ENCODE data around the gene CRLF1. TPM values are rescaled to one million over a fixed set of nuclear protein-coding genes. Genes with fewer than 3 reads are reported as not detected.
"Not testable (repeated sequence)": the region's sequence is repeated elsewhere in the genome, so short reads cannot be mapped to it uniquely, and the experiment has no call there.

CRLF1 gene
- total RNA-seq, 1 donor from 2014 or later: 0.58 TPM

GRCh38 chr19:18596752-18597157, 9.8 kb downstream of the CRLF1 start:
- TF ChIP-seq, protein P1, sequence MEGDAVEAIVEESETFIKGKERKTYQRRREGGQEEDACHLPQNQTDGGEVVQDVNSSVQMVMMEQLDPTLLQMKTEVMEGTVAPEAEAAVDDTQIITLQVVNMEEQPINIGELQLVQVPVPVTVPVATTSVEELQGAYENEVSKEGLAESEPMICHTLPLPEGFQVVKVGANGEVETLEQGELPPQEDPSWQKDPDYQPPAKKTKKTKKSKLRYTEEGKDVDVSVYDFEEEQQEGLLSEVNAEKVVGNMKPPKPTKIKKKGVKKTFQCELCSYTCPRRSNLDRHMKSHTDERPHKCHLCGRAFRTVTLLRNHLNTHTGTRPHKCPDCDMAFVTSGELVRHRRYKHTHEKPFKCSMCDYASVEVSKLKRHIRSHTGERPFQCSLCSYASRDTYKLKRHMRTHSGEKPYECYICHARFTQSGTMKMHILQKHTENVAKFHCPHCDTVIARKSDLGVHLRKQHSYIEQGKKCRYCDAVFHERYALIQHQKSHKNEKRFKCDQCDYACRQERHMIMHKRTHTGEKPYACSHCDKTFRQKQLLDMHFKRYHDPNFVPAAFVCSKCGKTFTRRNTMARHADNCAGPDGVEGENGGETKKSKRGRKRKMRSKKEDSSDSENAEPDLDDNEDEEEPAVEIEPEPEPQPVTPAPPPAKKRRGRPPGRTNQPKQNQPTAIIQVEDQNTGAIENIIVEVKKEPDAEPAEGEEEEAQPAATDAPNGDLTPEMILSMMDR (conservative IDR thresholded peaks at IDR 0.05; ENCODE audit: low read depth, low read length): no peak
- DNase-seq (ENCODE audit: low read depth): no peak
- H3K4me3 ChIP-seq (ENCODE audit: low read depth, low read length): no peak overlapping the region

DNA sequence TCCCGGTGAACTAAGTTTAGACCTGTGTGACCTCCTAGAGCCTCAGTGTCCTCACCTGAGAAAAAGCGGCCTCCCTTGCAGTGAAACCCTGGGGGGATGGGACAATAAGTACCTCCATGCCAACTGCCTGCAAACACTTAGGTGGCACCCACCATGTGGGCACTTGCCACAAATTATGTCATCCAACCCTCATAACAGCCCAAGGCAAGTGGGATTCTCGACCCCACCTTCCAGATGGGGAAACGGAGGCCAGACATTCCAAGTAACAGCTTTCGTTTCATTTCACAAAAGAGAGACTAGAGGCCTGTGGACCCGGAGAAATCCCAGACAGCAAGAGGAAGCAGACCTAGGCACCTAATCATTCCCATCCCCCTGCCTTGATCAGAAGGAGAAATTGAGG, 11.1 kb downstream of the CRLF1 start:
- H3K4me3 ChIP-seq (ENCODE audit: low read depth, low read length): no peak overlapping the region
- no peak for DNase-seq (ENCODE audit: low read depth)
- TF ChIP-seq, protein P1 (conservative IDR thresholded peaks at IDR 0.05; ENCODE audit: low read depth, low read length): no peak

DNA sequence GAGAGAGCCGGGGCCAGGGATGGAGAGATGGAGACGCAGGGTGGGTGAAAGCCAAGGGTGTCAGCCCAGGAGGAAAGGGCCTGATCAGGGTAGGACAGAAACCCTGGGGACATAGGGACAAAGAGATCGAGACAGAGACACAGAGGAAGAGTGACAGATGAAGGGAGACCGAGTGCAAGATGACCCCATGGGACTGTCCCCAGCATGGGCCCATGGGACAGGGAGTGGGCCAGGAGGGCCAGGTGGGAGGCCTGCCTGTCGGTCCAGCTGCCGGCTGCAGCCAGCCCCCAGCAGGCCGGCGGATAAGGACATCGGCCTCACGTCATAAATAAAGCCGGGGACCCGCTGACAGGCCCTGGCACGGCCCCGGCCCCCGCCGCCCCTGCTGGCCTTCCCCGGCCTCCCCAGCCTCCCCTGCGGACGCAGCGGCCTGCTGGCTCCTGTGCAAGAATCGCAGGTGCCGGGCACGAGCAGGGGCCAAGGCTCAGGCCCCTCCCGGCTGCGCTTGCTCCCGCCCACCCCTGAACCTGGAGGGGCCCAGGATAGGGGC, 11.7 kb downstream of the CRLF1 start:
- TF ChIP-seq, protein P1 (conservative IDR thresholded peaks at IDR 0.05; ENCODE audit: low read depth, low read length): no peak
- DNase-seq (ENCODE audit: low read depth): no peak
- peak overlapping the region; percentile 46 for H3K4me3 ChIP-seq (ENCODE audit: low read depth, low read length)

GRCh38 chr19:18594096-18594823, 12.3 kb downstream of the CRLF1 start:
- DNase-seq (ENCODE audit: low read depth): no peak
- TF ChIP-seq, protein P1 (conservative IDR thresholded peaks at IDR 0.05; ENCODE audit: low read depth, low read length): peak; percentile 62
- H3K4me3 ChIP-seq (ENCODE audit: low read depth, low read length): peak overlapping the region; percentile 46

DNA sequence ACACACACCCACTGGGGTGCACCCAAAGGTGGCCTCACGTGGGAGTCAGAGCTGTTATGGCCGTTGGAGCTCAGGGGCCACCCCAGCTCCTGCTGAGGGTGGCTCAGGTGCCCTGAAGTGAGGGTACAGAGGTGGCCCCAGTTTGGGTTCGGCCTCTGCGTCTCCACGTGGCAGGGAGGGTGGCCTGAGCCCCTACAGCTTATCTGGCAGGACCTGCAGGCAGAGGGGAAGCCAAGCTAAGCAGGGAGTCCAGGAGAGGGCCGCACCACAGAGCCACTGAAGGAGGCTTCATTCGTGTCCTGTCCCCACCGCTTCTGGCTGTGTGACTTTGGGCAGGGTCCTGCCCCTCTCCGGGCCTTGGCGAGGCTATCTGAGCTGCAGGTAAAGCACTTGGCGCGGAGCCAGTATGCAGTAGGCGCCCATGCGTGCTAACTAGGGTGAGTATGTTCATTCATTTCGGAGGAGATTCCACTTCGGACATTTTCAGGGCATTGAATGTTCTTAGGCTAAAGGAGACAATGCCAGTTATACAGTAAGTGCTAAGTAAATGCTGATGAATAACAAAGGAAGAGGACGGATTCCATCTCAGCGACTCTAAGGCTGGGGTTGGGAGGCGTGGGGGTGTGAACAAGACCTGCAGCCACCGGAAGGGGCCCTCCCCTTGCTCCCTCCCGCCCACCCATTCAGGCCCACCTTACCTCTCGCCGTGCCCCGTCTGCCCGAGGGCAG, 13.1 kb downstream of the CRLF1 start:
- H3K4me3 ChIP-seq (ENCODE audit: low read depth, low read length): peak overlapping the region; percentile 46
- TF ChIP-seq, protein P1 (conservative IDR thresholded peaks at IDR 0.05; ENCODE audit: low read depth, low read length): no peak
- no peak for DNase-seq (ENCODE audit: low read depth)

DNA sequence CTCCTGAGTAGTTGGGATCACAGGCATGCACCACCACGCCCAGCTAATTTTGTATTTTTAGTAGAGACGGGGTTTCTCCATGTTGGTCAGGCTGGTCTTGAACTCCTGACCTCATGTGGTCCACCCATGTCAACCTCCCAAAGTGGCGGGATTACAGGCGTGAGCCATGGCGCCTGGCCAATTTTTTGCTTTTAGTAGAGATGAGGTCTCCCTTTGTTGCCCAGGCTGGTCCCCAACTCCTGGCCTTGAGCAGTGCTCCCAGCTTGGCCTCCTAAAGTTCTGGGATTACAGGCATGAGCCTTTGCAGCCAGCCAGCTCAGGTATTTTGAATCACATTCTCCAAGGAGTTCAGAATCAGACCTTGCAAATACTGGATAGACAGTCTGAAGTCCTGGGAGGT, 13.9 kb downstream of the CRLF1 start:
- not testable (repeated sequence) for DNase-seq (ENCODE audit: low read depth); H3K4me3 ChIP-seq (ENCODE audit: low read depth, low read length)

- no peak overlapping the region for H3K4me3 ChIP-seq (ENCODE audit: low read depth, low read length)
- no peak for DNase-seq (ENCODE audit: low read depth)
- TF ChIP-seq, protein P1 (conservative IDR thresholded peaks at IDR 0.05; ENCODE audit: low read depth, low read length): no peak
These were observed 14.7 kb downstream of the CRLF1 start for GRCh38 chr19:18591735-18592385.

Data from epithelial cell of proximal tubule (primary cell).